Mesendoderm (in vitro differentiated cells): Measurements from ENCODE around the gene CXXC5.

Source experiments
- DNase-seq: peaks from one replicate; pipeline ENCODE4 v3.0.0; 2013
- H2AK5ac ChIP-seq: 2 replicates; pipeline ENCODE4 v1.6.1; 2013; ENCODE audit warnings: low read length, inconsistent platforms
- H2BK120ac ChIP-seq: 2 replicates; pipeline ENCODE4 v1.6.1; 2013; ENCODE audit warnings: low read depth, mild to moderate bottlenecking, low read length, moderate library complexity, mixed read lengths
- H2BK15ac ChIP-seq: replicated peaks from 2 replicates; pipeline ENCODE4 v1.6.1; 2013; ENCODE audit warnings: low read depth, mild to moderate bottlenecking, moderate library complexity
- H2BK5ac ChIP-seq: 2 replicates; pipeline ENCODE4 v1.6.1; 2013; ENCODE audit warnings: low read length, inconsistent platforms
- H3K18ac ChIP-seq: 2 replicates; pipeline ENCODE4 v1.6.1; 2013; ENCODE audit warnings: mild to moderate bottlenecking, low read length, mixed read lengths
- H3K23ac ChIP-seq: one replicate; pipeline ENCODE4 v1.6.1; 2013; ENCODE audit warnings: low read length
- H3K27ac ChIP-seq: 2 replicates; pipeline ENCODE4 v1.5.1; 2013; ENCODE audit warnings: low read depth, mild to moderate bottlenecking, inconsistent platforms, low read length, moderate library complexity
- H3K27me3 ChIP-seq: 2 replicates; pipeline ENCODE4 v1.6.1; 2013; ENCODE audit warnings: low read length, control low read depth, mild to moderate bottlenecking, inconsistent platforms; ENCODE audit not compliant: insufficient read depth, poor library complexity
- H3K36me3 ChIP-seq: 2 replicates; pipeline ENCODE4 v1.6.1; 2013; ENCODE audit warnings: low read length, inconsistent platforms; ENCODE audit not compliant: control insufficient read depth, insufficient read depth
- H3K4ac ChIP-seq: one replicate; pipeline ENCODE4 v1.6.1; 2013; ENCODE audit warnings: low read depth, mild to moderate bottlenecking, low read length, moderate library complexity
- H3K4me1 ChIP-seq: 2 replicates; pipeline ENCODE4 v1.6.1; 2013; ENCODE audit warnings: low read depth, low read length, inconsistent platforms; ENCODE audit not compliant: control insufficient read depth
- H3K4me2 ChIP-seq: 2 replicates; pipeline ENCODE4 v1.6.1; 2013; ENCODE audit warnings: low read length
- H3K4me3 ChIP-seq: 2 replicates; pipeline ENCODE4 v1.5.1; 2013; ENCODE audit warnings: mild to moderate bottlenecking, low read length
- H3K56ac ChIP-seq: one replicate; pipeline ENCODE4 v1.6.1; 2013; ENCODE audit warnings: low read length
- H3K79me1 ChIP-seq: 2 replicates; pipeline ENCODE4 v1.6.1; 2013; ENCODE audit warnings: low read length, inconsistent platforms
- H3K79me2 ChIP-seq: 2 replicates; pipeline ENCODE4 v1.6.1; 2013; ENCODE audit warnings: mild to moderate bottlenecking, low read length; ENCODE audit not compliant: control insufficient read depth, insufficient read depth
- H3K9ac ChIP-seq: 2 replicates; pipeline ENCODE4 v1.6.1; 2013; ENCODE audit warnings: low read length, inconsistent platforms
- H4K5ac ChIP-seq: one replicate; pipeline ENCODE4 v1.6.1; 2013; ENCODE audit warnings: low read length
- H4K8ac ChIP-seq: one replicate; pipeline ENCODE4 v1.6.1; 2013; ENCODE audit warnings: low read depth, mild to moderate bottlenecking, control low read depth, low read length, moderate library complexity
- WGBS: extraction: QIAGEN DNeasy Blood & Tissue Kit; methylation state at CpG from one replicate; pipeline ENCODE4 v1.1.7; 2013; ENCODE audit warnings: low lambda C conversion rate, missing lambda C conversion rate; ENCODE audit not compliant: insufficient coverage; ENCODE audit errors: extremely low coverage; 5-methylcytosine and 5-hydroxymethylcytosine counted together

Gene CXXC5

DNA sequence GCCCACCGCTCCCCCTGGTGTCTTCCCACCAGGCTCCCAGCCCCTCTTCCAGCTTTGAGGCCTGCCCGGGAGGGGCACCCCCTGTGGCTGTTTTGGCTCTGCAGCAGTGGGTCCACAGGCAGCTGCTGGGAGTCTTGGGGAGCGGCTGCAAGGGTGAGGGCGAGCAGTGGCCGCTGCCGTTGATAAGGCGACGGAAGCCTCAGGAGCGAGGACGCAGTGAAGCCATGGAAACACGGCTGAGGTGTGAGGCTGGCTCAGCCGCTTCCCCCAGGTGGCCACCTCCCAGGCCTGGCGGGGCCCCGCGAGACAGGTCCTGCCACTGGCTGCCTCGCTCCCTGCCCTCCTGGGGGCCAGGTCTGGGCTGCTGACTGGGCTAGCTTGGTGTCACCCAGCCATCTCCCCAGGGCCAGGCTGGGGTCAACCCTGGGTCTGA lies 41.5 kb downstream of the CXXC5 start:
- Histone ChIP-seq H3K4me3 (no peak overlapping the region), H3K56ac (peak overlapping the region; percentile 77), H3K23ac (no peak overlapping the region), H3K18ac (peak overlapping the region; percentile 2), H2BK15ac (no peak overlapping the region), H4K8ac (no peak overlapping the region), H3K4ac (no peak overlapping the region), H3K79me1 (peaks cover 11% of the 10 kb centered on the region), H3K4me2 (no peak overlapping the region), H2AK5ac (no peak overlapping the region), H3K4me1 (peaks cover 32% of the 10 kb centered on the region), H3K79me2 (no peaks in the 10 kb centered on the region), H3K27ac (peak overlapping the region; percentile 39), H3K27me3 (no peaks in the 10 kb centered on the region), H4K5ac (no peak overlapping the region), H3K9ac (peak overlapping the region; percentile 45), H2BK120ac (no peak overlapping the region), H3K36me3 (peaks cover 2% of the 10 kb centered on the region), H2BK5ac (peak overlapping the region; percentile 41)
- WGBS: no CpG with 5 or more reads among the region's 16 CpGs
- DNase-seq: peak; percentile 88

GRCh38 chr5:139690064-139690802 lies 42.1 kb downstream of the CXXC5 start:
- DNase-seq: peak; percentile 64
- Histone ChIP-seq H3K4me1 (peaks cover 32% of the 10 kb centered on the region), H2BK120ac (no peak overlapping the region), H2BK5ac (peak overlapping the region; percentile 41), H3K27ac (peak overlapping the region; percentile 14), H3K18ac (peak overlapping the region; percentile 0), H3K36me3 (peaks cover 2% of the 10 kb centered on the region), H4K8ac (no peak overlapping the region), H3K79me2 (no peaks in the 10 kb centered on the region), H3K27me3 (no peaks in the 10 kb centered on the region), H3K4me3 (no peak overlapping the region), H3K23ac (peak overlapping the region; percentile 51), H2BK15ac (no peak overlapping the region), H2AK5ac (peak overlapping the region; percentile 31), H3K4ac (no peak overlapping the region), H4K5ac (no peak overlapping the region), H3K56ac (peak overlapping the region; percentile 77), H3K9ac (peak overlapping the region; percentile 45), H3K4me2 (no peak overlapping the region), H3K79me1 (peaks cover 11% of the 10 kb centered on the region)
- WGBS: no CpG with 5 or more reads among the region's 16 CpGs

GRCh38 chr5:139690803-139691629 lies 42.9 kb downstream of the CXXC5 start:
- no peaks in the 10 kb centered on the region for H3K27me3 ChIP-seq
- no peak overlapping the region for H3K27ac ChIP-seq
- peaks cover 5% of the 10 kb centered on the region for H3K79me1 ChIP-seq
- no peak overlapping the region for H4K5ac ChIP-seq
- H3K36me3 ChIP-seq: peaks cover 2% of the 10 kb centered on the region
- no peak overlapping the region for H3K4ac ChIP-seq
- H3K79me2 ChIP-seq: no peaks in the 10 kb centered on the region
- H3K23ac ChIP-seq: peak overlapping the region; percentile 51
- WGBS: no CpG with 5 or more reads among the region's 6 CpGs
- peaks cover 28% of the 10 kb centered on the region for H3K4me1 ChIP-seq
- H3K4me2 ChIP-seq: no peak overlapping the region
- no peak for DNase-seq
- peak overlapping the region; percentile 31 for H2AK5ac ChIP-seq
- H3K9ac ChIP-seq: peak overlapping the region; percentile 44
- H3K18ac ChIP-seq: peak overlapping the region; percentile 0
- peak overlapping the region; percentile 65 for H3K56ac ChIP-seq
- H4K8ac ChIP-seq: no peak overlapping the region
- H2BK15ac ChIP-seq: no peak overlapping the region
- H3K4me3 ChIP-seq: no peak overlapping the region
- H2BK120ac ChIP-seq: no peak overlapping the region
- peak overlapping the region; percentile 28 for H2BK5ac ChIP-seq

DNA sequence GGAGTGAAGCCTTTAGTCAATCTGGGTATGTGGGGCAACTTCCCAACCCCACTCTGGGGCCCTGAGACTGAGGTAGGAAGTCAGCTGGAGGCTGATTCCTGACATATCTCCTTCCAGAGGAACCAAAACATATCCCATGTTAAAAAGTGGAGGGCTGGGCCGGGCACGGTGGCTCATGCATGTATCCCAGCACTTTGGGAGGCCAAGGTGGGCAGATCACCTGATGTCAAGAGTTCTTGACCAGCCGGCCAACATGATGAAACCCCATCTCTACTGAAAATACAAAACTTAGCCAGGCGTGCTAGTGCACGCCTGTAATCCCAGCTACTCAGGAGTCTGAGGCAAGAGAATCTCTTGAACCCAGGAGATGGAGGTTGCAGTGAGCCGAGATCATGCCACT lies 44.0 kb downstream of the CXXC5 start:
- no peak overlapping the region for H3K4ac ChIP-seq
- no peak overlapping the region for H2BK5ac ChIP-seq
- no peak overlapping the region for H4K8ac ChIP-seq
- H2BK120ac ChIP-seq: no peak overlapping the region
- no CpG with 5 or more reads among the region's 6 CpGs for WGBS
- H3K79me2 ChIP-seq: no peaks in the 10 kb centered on the region
- no peaks in the 10 kb centered on the region for H3K36me3 ChIP-seq
- no peaks in the 10 kb centered on the region for H3K27me3 ChIP-seq
- H3K23ac ChIP-seq: no peak overlapping the region
- no peak overlapping the region for H3K4me2 ChIP-seq
- H2AK5ac ChIP-seq: no peak overlapping the region
- H3K56ac ChIP-seq: no peak overlapping the region
- DNase-seq: no peak
- peaks cover 25% of the 10 kb centered on the region for H3K4me1 ChIP-seq
- H3K79me1 ChIP-seq: no peaks in the 10 kb centered on the region
- no peak overlapping the region for H4K5ac ChIP-seq
- no peak overlapping the region for H3K27ac ChIP-seq
- H2BK15ac ChIP-seq: no peak overlapping the region
- H3K4me3 ChIP-seq: no peak overlapping the region
- H3K18ac ChIP-seq: no peak overlapping the region
- H3K9ac ChIP-seq: no peak overlapping the region

GRCh38 chr5:139692679-139693308 lies 44.6 kb downstream of the CXXC5 start:
- Histone ChIP-seq H3K27ac (no peak overlapping the region), H3K27me3 (no peaks in the 10 kb centered on the region), H3K23ac (no peak overlapping the region), H3K4ac (no peak overlapping the region), H2BK15ac (no peak overlapping the region), H3K4me1 (peaks cover 23% of the 10 kb centered on the region), H3K9ac (no peak overlapping the region), H2BK5ac (no peak overlapping the region), H4K5ac (no peak overlapping the region), H2AK5ac (no peak overlapping the region), H3K56ac (no peak overlapping the region), H4K8ac (no peak overlapping the region), H3K18ac (no peak overlapping the region), H3K79me1 (no peaks in the 10 kb centered on the region), H3K4me3 (no peak overlapping the region), H2BK120ac (no peak overlapping the region), H3K36me3 (no peaks in the 10 kb centered on the region), H3K4me2 (no peak overlapping the region), H3K79me2 (no peaks in the 10 kb centered on the region)
- no CpG with 5 or more reads among the region's 8 CpGs for WGBS
- DNase-seq: peak; percentile 71
